ENCODE data around the gene CORO1C. TPM values are rescaled to one million over a fixed set of nuclear protein-coding genes. Genes with fewer than 3 reads are reported as not detected.

CORO1C gene
- polyA plus RNA-seq, 4 donors = 52.9 to 65.9 (median 61.8) TPM

GRCh38 chr12:108700833-108701541 is 30.3 kb downstream of the CORO1C start:
- no peak for DNase-seq (ENCODE audit: low read depth in 4 of 4, low spot score in 2 of 4)

GRCh38 chr12:108699955-108700563 is 31.3 kb downstream of the CORO1C start:
- DNase-seq (ENCODE audit: low read depth in 4 of 4, low spot score in 2 of 4) = no peak

- no peak for DNase-seq (ENCODE audit: low read depth in 4 of 4, low spot score in 2 of 4)
Observed at GRCh38 chr12:108697905-108698304, 33.4 kb downstream of the CORO1C start.

GRCh38 chr12:108696996-108697290 is 34.4 kb downstream of the CORO1C start:
- no peak for DNase-seq (ENCODE audit: low read depth in 4 of 4, low spot score in 2 of 4)

GRCh38 chr12:108696111-108696995 is 35.0 kb downstream of the CORO1C start:
- DNase-seq (ENCODE audit: low read depth in 4 of 4, low spot score in 2 of 4) = no peak

GRCh38 chr12:108694812-108695278 is 36.5 kb downstream of the CORO1C start:
- DNase-seq (ENCODE audit: low read depth in 4 of 4, low spot score in 2 of 4) = no peak

- no peak for DNase-seq (ENCODE audit: low read depth in 4 of 4, low spot score in 2 of 4)
Observed at GRCh38 chr12:108693751-108694150, 37.6 kb downstream of the CORO1C start.

- DNase-seq (ENCODE audit: low read depth in 4 of 4, low spot score in 2 of 4) = no peak
Observed at GRCh38 chr12:108693186-108693730, 38.1 kb downstream of the CORO1C start.

- no peak for DNase-seq (ENCODE audit: low read depth in 4 of 4, low spot score in 2 of 4)
Observed at GRCh38 chr12:108691998-108692808, 39.1 kb downstream of the CORO1C start.

GRCh38 chr12:108691175-108691997 is 39.9 kb downstream of the CORO1C start:
- DNase-seq (ENCODE audit: low read depth in 4 of 4, low spot score in 2 of 4) = peak; percentile 74 to 84 (median 78)

GRCh38 chr12:108690542-108691174 is 40.7 kb downstream of the CORO1C start:
- no peak for DNase-seq (ENCODE audit: low read depth in 4 of 4, low spot score in 2 of 4)

- DNase-seq (ENCODE audit: low read depth in 4 of 4, low spot score in 2 of 4) = no peak
Observed at GRCh38 chr12:108690191-108690518, 41.2 kb downstream of the CORO1C start.

- DNase-seq (ENCODE audit: low read depth in 4 of 4, low spot score in 2 of 4) = no peak
Observed at GRCh38 chr12:108689314-108690190, 41.8 kb downstream of the CORO1C start.

- no peak for DNase-seq (ENCODE audit: low read depth in 4 of 4, low spot score in 2 of 4)
Observed at GRCh38 chr12:108686780-108687179, 44.5 kb downstream of the CORO1C start.

- DNase-seq (ENCODE audit: low read depth in 4 of 4, low spot score in 2 of 4) = no peak
Observed at GRCh38 chr12:108685469-108686260, 45.7 kb downstream of the CORO1C start.

GRCh38 chr12:108683906-108684556 is 47.3 kb downstream of the CORO1C start:
- no peak for DNase-seq (ENCODE audit: low read depth in 4 of 4, low spot score in 2 of 4)

GRCh38 chr12:108681317-108681716 is 50.0 kb downstream of the CORO1C start:
- no peak for DNase-seq (ENCODE audit: low read depth in 4 of 4, low spot score in 2 of 4)

All from left renal cortex interstitium (tissue), 4 donors.